22Rv1 (cell line): ENCODE measurements around the gene SELENOF.

Experiments
- CTCF ChIP-seq: fragments of 450-650 bp; IDR thresholded peaks from 2 replicates; pipeline ENCODE4 v1.5.1; 2017; ENCODE audit warnings: mild to moderate bottlenecking
- ZFX ChIP-seq: fragments of 450-650 bp; IDR thresholded peaks from 2 replicates; pipeline ENCODE4 v1.6.1; 2017; ENCODE audit warnings: antibody characterized with exemption, borderline replicate concordance

GRCh38 chr1:86852289-86852688 is 61.6 kb downstream of the SELENOF start:
- TF ChIP-seq CTCF (no peak), ZFX (no peak)
